NCI-H1417 (cell line): ENCODE results near the gene SPDYE1.

Experiments used
- DNase-seq, 3 experiments: peaks; one replicate each; lab custom pipeline; 2025; lab: John Stamatoyannopoulos, UW

SPDYE1 gene

GRCh38 chr7:44044315-44045225 lies 46.9 kb downstream of the SPDYE1 start, which contains the start of gene DBNL:
Gene DBNL, plus strand, starts transcription at chr7:44044702. Its CDS starts 36 bp downstream, at chr7:44044738.
- DNase-seq = peak; percentile 85 to 88 (median 85)

- DNase-seq = no peak
These were observed 47.7 kb downstream of the SPDYE1 start for GRCh38 chr7:44045226-44046014.

- no peak for DNase-seq
These were observed 48.8 kb downstream of the SPDYE1 start for GRCh38 chr7:44046321-44047061.

- no peak for DNase-seq
These were observed 50.5 kb downstream of the SPDYE1 start for GRCh38 chr7:44048031-44048795.

- DNase-seq = no peak
These were observed 52.6 kb downstream of the SPDYE1 start for GRCh38 chr7:44050121-44050914.

- no peak for DNase-seq
These were observed 53.3 kb downstream of the SPDYE1 start for GRCh38 chr7:44050915-44051560.

GRCh38 chr7:44051611-44052220 lies 54.0 kb downstream of the SPDYE1 start:
- DNase-seq = no peak

- no peak for DNase-seq
These were observed 55.2 kb downstream of the SPDYE1 start for GRCh38 chr7:44052771-44053365.

GRCh38 chr7:44056681-44057080 lies 59.0 kb downstream of the SPDYE1 start:
- DNase-seq = no peak

- DNase-seq = no peak
These were observed 59.6 kb downstream of the SPDYE1 start for GRCh38 chr7:44057181-44057848.

- no peak for DNase-seq
These were observed 60.4 kb downstream of the SPDYE1 start for GRCh38 chr7:44057849-44058758.

- DNase-seq = no peak
These were observed 61.1 kb downstream of the SPDYE1 start for GRCh38 chr7:44058759-44059218.

GRCh38 chr7:44059219-44060090 lies 61.8 kb downstream of the SPDYE1 start:
- no peak for DNase-seq
